ENCODE measurements around the gene DAB2IP. TPM values are rescaled to one million over a fixed set of nuclear protein-coding genes. Genes with fewer than 3 reads are reported as not detected.
A peak's percentile ranks its signal among the peaks of the same experiment; 100 is the strongest.

DAB2IP gene
- total RNA-seq, 4 donors from 2014 or later: 35.2 to 56.4 (median 51.4) TPM

DNA sequence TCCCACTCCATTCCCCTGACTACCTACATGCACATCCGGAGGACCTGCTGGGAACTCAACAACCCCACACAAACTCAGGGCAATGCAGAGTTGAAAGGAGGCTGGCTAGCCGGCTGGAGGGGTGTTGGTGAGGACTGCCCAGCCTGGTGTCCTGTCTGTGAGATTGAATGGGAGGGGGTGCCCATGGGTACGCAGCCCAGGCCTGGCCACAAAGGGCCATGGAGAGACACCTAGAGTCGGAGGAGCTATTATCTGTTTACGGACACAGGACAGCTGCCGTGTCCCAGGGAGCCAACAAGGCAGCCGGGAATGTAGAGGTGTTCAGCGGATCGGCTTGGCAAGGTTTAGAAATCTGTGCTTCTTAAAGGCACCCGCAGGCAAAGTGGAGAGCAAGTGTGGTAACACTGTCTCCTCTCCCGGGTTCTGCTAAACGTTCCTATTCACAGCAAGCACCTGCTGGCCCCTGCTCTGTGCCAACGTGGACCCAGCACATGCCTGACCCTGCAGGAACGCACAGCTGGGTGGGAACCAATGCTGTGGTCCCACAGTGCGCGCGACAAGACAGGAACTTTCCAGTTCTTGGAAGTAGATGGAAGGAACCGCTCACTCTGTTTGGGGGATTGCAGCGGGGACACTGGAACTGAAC, 166.7 kb downstream of the DAB2IP start:
- no peaks in the 10 kb centered on the region for H3K9me3 ChIP-seq
- no peak for TF ChIP-seq EP300 (IDR thresholded peaks at IDR 0.05)
- TF ChIP-seq POLR2A (IDR thresholded peaks at IDR 0.05): no peak
- TF ChIP-seq, protein P1, sequence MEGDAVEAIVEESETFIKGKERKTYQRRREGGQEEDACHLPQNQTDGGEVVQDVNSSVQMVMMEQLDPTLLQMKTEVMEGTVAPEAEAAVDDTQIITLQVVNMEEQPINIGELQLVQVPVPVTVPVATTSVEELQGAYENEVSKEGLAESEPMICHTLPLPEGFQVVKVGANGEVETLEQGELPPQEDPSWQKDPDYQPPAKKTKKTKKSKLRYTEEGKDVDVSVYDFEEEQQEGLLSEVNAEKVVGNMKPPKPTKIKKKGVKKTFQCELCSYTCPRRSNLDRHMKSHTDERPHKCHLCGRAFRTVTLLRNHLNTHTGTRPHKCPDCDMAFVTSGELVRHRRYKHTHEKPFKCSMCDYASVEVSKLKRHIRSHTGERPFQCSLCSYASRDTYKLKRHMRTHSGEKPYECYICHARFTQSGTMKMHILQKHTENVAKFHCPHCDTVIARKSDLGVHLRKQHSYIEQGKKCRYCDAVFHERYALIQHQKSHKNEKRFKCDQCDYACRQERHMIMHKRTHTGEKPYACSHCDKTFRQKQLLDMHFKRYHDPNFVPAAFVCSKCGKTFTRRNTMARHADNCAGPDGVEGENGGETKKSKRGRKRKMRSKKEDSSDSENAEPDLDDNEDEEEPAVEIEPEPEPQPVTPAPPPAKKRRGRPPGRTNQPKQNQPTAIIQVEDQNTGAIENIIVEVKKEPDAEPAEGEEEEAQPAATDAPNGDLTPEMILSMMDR (IDR thresholded peaks at IDR 0.05): no peak
- DNase-seq (ENCODE audit: low spot score in 2 of 2): no peak
- WGBS, 2 donors: 84% methylated on average over 14 to 18 of the region's 19 CpGs
- no peak overlapping the region for H3K27ac ChIP-seq
- peaks cover 0 to 22% (median 4%) of the 10 kb centered on the region in 4 donors for H3K4me1 ChIP-seq
- H3K4me3 ChIP-seq: no peak overlapping the region
- H3K27me3 ChIP-seq: no peaks in the 10 kb centered on the region
- H3K36me3 ChIP-seq: peaks cover 0 to 4% (median 0%) of the 10 kb centered on the region in 3 donors

DNA sequence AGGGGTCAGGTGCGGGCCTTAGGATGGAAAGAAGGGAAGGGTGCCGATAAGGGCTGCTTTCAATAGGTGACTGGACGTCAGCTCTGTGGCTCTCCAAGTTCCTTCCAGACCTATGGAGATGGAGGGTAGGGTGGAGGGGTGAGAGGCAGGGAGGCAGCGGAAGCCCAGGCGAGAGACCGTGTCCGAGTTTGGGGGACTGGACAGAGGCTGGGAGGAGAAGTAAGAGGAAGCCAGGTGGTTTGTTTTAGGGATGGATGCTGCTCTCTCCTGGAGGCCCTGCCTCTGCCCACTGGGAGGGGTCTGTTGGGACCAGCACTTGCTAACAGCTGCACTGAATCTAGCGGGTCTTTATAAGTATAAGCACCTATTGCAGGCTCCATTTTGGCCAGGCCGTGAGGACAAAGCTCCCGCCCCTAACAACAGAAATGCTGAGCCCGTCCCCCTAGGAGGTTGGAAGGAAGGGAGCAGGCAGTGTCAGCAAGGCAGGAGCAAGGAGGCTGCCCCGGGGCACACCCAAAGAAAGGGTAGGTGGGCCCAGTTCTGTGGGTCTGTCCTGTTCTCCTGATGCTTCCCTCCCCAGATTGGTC, 167.5 kb downstream of the DAB2IP start:
- Histone ChIP-seq H3K4me1 (peaks cover 0 to 22% (median 4%) of the 10 kb centered on the region in 4 donors), H3K27me3 (no peaks in the 10 kb centered on the region), H3K36me3 (peaks cover 0 to 4% (median 0%) of the 10 kb centered on the region in 3 donors), H3K27ac (peak overlapping the region in 2 of 4 donors; percentile 2 to 18), H3K4me3 (no peak overlapping the region), H3K9me3 (no peaks in the 10 kb centered on the region)
- TF ChIP-seq, protein P1 (IDR thresholded peaks at IDR 0.05): no peak
- TF ChIP-seq POLR2A (IDR thresholded peaks at IDR 0.05): no peak
- TF ChIP-seq EP300 (IDR thresholded peaks at IDR 0.05): no peak
- 87 to 91% methylated on average over 12 of the region's 12 CpGs for WGBS, 2 donors
- no peak for DNase-seq (ENCODE audit: low spot score in 2 of 2)

DNA sequence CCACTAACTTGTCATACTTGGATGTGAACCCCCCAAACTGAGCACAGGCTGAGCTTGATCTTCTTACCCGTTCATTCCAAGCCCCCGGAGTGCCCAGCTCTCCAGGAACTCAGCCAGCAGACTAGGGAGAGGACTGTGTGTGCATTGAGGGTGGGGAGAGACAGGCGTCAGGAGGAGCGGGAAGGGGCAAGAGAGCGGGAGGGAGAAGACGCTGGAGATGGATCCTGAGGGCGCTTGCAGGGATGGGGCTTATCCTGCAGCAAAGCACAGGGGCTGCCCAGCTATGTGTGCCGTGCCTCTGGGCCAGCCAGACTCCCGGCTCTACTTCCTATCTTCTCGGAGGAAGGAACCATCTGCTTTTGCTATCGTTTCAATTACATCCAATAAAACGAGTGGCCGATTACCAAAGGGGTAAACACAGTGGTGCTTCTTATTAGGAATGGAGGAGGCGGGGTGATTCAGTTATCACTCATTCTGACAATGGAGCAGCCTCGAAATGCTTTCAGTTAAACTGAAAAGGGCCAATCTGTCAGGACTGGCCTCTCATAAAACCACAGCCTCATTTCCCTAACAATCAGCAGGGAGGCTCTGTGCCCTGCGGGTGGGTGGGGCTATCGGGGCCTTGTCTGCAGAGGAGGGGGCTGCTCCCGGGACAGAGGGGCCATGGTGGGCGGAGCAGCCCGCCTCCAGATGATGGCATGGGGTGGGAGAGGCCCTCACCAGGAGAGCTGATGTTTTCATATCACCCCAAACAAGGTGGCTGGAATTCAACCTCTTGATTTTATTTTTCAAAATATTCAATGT, 168.2 kb downstream of the DAB2IP start:
- Histone ChIP-seq H3K27ac (peak overlapping the region in 2 of 4 donors; percentile 2 to 18), H3K27me3 (no peaks in the 10 kb centered on the region), H3K9me3 (no peaks in the 10 kb centered on the region), H3K4me3 (peak overlapping the region in 2 of 4 donors; percentile 21 to 26), H3K4me1 (peaks cover 0 to 22% (median 4%) of the 10 kb centered on the region in 4 donors), H3K36me3 (peaks cover 0 to 4% (median 0%) of the 10 kb centered on the region in 3 donors)
- TF ChIP-seq EP300 (IDR thresholded peaks at IDR 0.05): no peak
- TF ChIP-seq POLR2A (IDR thresholded peaks at IDR 0.05): no peak
- TF ChIP-seq, protein P1 (IDR thresholded peaks at IDR 0.05): no peak
- no peak for DNase-seq (ENCODE audit: low spot score in 2 of 2)
- 13 to 17% methylated on average over 20 of the region's 20 CpGs for WGBS, 2 donors

DNA sequence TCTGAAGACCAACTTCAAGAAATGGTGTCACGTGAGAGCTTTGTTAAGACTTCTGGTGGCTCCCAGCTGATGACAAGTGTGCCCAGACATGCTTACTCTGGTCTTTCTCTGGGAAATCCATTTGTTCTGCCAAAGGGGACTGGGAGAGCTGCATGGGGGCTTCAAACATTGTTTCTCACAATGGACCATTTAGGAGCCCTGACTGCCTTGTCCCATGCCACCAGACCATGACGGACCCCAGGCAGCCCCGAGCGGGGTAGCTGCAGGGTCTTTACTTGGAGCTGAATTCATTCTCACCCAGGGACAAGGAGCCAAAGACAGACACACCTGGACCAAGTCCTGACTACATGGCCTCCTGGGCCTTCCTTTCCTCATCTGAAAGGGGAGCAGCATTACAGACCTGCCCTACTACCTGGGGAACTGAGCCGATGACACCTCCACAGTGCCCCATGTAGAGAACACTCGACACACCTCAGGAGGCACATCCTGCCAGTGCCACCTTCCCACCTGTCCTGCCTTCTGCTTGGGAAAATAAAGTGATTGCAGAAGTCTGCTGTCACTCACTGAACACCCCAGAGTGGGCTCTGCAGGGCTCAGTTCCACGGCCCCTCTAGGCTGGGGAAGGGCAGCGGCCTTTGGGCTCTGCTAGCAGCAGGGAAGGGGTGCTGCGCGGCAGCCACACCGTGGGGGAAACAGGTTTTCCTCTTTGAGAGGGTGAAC, 169.0 kb downstream of the DAB2IP start:
- WGBS, 2 donors: 84 to 89% methylated on average over 11 of the region's 11 CpGs
- no peak overlapping the region for H3K4me3 ChIP-seq
- H3K9me3 ChIP-seq: no peaks in the 10 kb centered on the region
- no peak for DNase-seq (ENCODE audit: low spot score in 2 of 2)
- H3K27me3 ChIP-seq: no peaks in the 10 kb centered on the region
- peak overlapping the region in 1 of 4 donors; percentile 18 for H3K27ac ChIP-seq
- no peak for TF ChIP-seq POLR2A (IDR thresholded peaks at IDR 0.05)
- H3K4me1 ChIP-seq: peaks cover 0 to 18% (median 4%) of the 10 kb centered on the region in 4 donors
- peaks cover 0 to 4% (median 0%) of the 10 kb centered on the region in 3 donors for H3K36me3 ChIP-seq

DNA sequence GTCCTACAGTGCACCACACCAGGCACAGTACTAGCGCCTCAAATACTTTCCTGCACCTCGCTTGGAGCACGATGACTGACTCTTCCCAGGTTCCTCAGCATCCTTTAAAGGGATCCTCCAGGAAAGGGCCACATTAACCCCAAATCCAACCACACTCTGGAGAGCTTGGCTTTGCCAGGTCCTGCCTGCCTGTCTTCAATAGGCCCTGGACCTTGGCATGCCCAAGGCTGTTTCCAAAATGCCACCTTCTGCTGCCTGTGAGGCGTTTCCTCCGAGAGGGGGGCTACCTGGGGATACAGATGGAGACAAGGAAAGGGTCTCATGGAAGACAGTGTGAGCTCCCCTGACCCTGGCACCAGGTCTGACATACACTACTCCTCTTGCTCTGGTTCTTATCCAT, 169.9 kb downstream of the DAB2IP start:
- no peak overlapping the region for H3K4me3 ChIP-seq
- no peak overlapping the region for H3K27ac ChIP-seq
- TF ChIP-seq POLR2A (IDR thresholded peaks at IDR 0.05): no peak
- H3K27me3 ChIP-seq: no peaks in the 10 kb centered on the region
- H3K9me3 ChIP-seq: no peaks in the 10 kb centered on the region
- H3K4me1 ChIP-seq: peaks cover 0 to 15% (median 4%) of the 10 kb centered on the region in 4 donors
- WGBS, 2 donors: 87 to 94% methylated on average over 5 of the region's 5 CpGs
- H3K36me3 ChIP-seq: peaks cover 0 to 4% (median 0%) of the 10 kb centered on the region in 3 donors
- DNase-seq (ENCODE audit: low spot score in 2 of 2): no peak

Measured in tibial nerve (tissue), 4 donors.